D721Med (cell line): ENCODE data around the gene MGAT5.

Experiments used
- DNase-seq: peaks from one replicate; pipeline ENCODE4 v3.0.0; 2011; ENCODE audit warnings: low spot score; ENCODE audit not compliant: insufficient read length
- FAIRE-seq: peaks from 2 replicates; lab custom pipeline; 2011; peaks lifted over from hg19 to GRCh38; lab: Jason Lieb, UNC
- CTCF ChIP-seq: IDR thresholded peaks from 2 replicates; pipeline ENCODE4 v1.5.1; 2012; ENCODE audit warnings: mild to moderate bottlenecking, control low read depth; ENCODE audit not compliant: insufficient read depth; ENCODE audit errors: missing control alignments

MGAT5 gene

GRCh38 chr2:134435936-134436335, 182.1 kb downstream of the MGAT5 start:
- FAIRE-seq, result no peak

GRCh38 chr2:134436706-134437105, 182.8 kb downstream of the MGAT5 start:
- DNase-seq (no peak), FAIRE-seq (no peak)
- no peak for TF ChIP-seq CTCF

More at GRCh38 chr2:134435936-134436335, 182.1 kb downstream of the MGAT5 start:
- no peak for DNase-seq
- TF ChIP-seq CTCF, result no peak

- no peak for TF ChIP-seq CTCF
- FAIRE-seq (no peak), DNase-seq (no peak)
Measured at GRCh38 chr2:134438371-134438770, 184.5 kb downstream of the MGAT5 start.

- no peak for TF ChIP-seq CTCF
- no peak for FAIRE-seq
- DNase-seq, result no peak
Measured at GRCh38 chr2:134440336-134440909, 186.6 kb downstream of the MGAT5 start.

- DNase-seq, result no peak
- no peak for FAIRE-seq
- no peak for TF ChIP-seq CTCF
Measured at GRCh38 chr2:134441153-134441863, 187.4 kb downstream of the MGAT5 start.

GRCh38 chr2:134443814-134444480, 190.1 kb downstream of the MGAT5 start:
- TF ChIP-seq CTCF, result no peak
- DNase-seq (no peak), FAIRE-seq (no peak)

- DNase-seq, result no peak
- TF ChIP-seq CTCF, result no peak
- FAIRE-seq, result no peak
Measured at GRCh38 chr2:134445116-134445515, 191.2 kb downstream of the MGAT5 start.
